ENCODE results near the gene METTL25B. TPM values are rescaled to one million over a fixed set of nuclear protein-coding genes. Genes with fewer than 3 reads are reported as not detected.

Gene METTL25B
- total and polyA plus RNA-seq, 2 donors (not counting 1 experiment from before 2014, with no cell fraction given) = 78.3 to 81.1 TPM

GRCh38 chr1:156728599-156729462 is 562 bp downstream of the METTL25B start, which contains the start of gene ISG20L2:
Gene ISG20L2, minus strand, starts transcription at chr1:156728766. Its CDS starts 1,114 bp downstream, at chr1:156727652.
- Histone ChIP-seq H3K79me2 (ENCODE audit: control insufficient read depth, insufficient read depth, low read length) (peaks cover 43% of the 10 kb centered on the region), H3K9me3 (ENCODE audit: control extremely low read depth in 1 of 3, control insufficient read depth in 2 of 3, insufficient read depth in 1 of 3, low read length in 2 of 3) (no peaks in the 10 kb centered on the region), H3K27ac (ENCODE audit: low read length in 2 of 2) (peak within 1 kb of the TSS; percentile 77 to 96), H3K4me3 (ENCODE audit: control extremely low read depth in 1 of 5, extremely low read depth in 1 of 5, insufficient read depth in 1 of 5, low read depth in 2 of 5, low read length in 4 of 5) (peak within 1 kb of the TSS; percentile 79 to 98 (median 95)), H3K36me3 (replicated peaks in 1 of 2; ENCODE audit: control extremely low read depth in 1 of 2, control insufficient read depth in 1 of 2, extremely low read depth in 1 of 2, insufficient read depth in 2 of 2, low read length in 1 of 2) (peaks cover 0 to 40% of the 10 kb centered on the region in 2 experiments), H3K27me3 (replicated peaks in 1 of 4; ENCODE audit: control extremely low read depth in 1 of 4, control insufficient read depth in 3 of 4, insufficient read depth in 4 of 4, low read length in 3 of 4) (no peaks in the 10 kb centered on the region), H3K4me2 (replicated peaks; ENCODE audit: low read depth, low read length, poor library complexity, severe bottlenecking) (peak within 1 kb of the TSS; percentile 81), H4K20me1 (ENCODE audit: control insufficient read depth, insufficient read depth, low read length, poor library complexity, severe bottlenecking) (peaks cover 37% of the 10 kb centered on the region), H2AFZ (ENCODE audit: insufficient read depth, low read depth, low read length, poor library complexity, severe bottlenecking) (peak within 1 kb of the TSS; percentile 85), H3K4me1 (ENCODE audit: control insufficient read depth in 2 of 2, insufficient read depth in 2 of 2, low read length in 2 of 2) (peaks cover 40 to 48% of the 10 kb centered on the region in 2 donors), H3K9ac (ENCODE audit: low read length) (peak within 1 kb of the TSS; percentile 97)
- ATAC-seq (ENCODE audit: low read depth) (peak; percentile 91), DNase-seq (peak; percentile 98)
- ChIA-PET CTCF (interaction anchor here (0.9 to 9.5 kb wide), 8 partner anchors 10 to 131 kb away, joined by 3 to 245 read pairs (median 6); partner anchors contain the start of genes HDGF, INSRR, MRPL24 and NTRK1), POLR2A (interaction anchor here (0.5 to 3.8 kb wide), 12 partner anchors 9 to 370 kb away, joined by 3 to 39 read pairs (median 4); partner anchors contain the start of genes CRABP2, HDGF, MRPL24 and NTRK1)
- Mint-ChIP-seq H3K9me3 (ENCODE audit: insufficient read depth) (no peaks in the 10 kb centered on the region), H3K4me3 (no peak within 1 kb of the TSS), H3K4me1 (peaks cover 23% of the 10 kb centered on the region), H3K27ac (peak within 1 kb of the TSS; percentile 98), H3K27me3 (no peaks in the 10 kb centered on the region)
- TF ChIP-seq, protein P1, sequence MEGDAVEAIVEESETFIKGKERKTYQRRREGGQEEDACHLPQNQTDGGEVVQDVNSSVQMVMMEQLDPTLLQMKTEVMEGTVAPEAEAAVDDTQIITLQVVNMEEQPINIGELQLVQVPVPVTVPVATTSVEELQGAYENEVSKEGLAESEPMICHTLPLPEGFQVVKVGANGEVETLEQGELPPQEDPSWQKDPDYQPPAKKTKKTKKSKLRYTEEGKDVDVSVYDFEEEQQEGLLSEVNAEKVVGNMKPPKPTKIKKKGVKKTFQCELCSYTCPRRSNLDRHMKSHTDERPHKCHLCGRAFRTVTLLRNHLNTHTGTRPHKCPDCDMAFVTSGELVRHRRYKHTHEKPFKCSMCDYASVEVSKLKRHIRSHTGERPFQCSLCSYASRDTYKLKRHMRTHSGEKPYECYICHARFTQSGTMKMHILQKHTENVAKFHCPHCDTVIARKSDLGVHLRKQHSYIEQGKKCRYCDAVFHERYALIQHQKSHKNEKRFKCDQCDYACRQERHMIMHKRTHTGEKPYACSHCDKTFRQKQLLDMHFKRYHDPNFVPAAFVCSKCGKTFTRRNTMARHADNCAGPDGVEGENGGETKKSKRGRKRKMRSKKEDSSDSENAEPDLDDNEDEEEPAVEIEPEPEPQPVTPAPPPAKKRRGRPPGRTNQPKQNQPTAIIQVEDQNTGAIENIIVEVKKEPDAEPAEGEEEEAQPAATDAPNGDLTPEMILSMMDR (IDR thresholded peaks at IDR 0.05) = no peak
- TF ChIP-seq EZH2 (IDR thresholded peaks at IDR 0.05; ENCODE audit: borderline replicate concordance, insufficient read depth, low read depth, low read length, poor library complexity, severe bottlenecking) = no peak
- intact Hi-C loops (cut with micrococcal nuclease) = loop anchor here (1.0 to 5.0 kb wide), 4 partner anchors 12 to 227 kb away; partner anchors contain the start of genes HDGF, MEF2D, MRPL24 and PRCC
- WGBS (ENCODE audit: insufficient coverage) = under 1% methylated on average over 40 of the region's 57 CpGs

All from B cell (primary cell).